Stomach (tissue), 4 donors: ENCODE results near the gene SP100.
A peak's percentile ranks its signal among the peaks of the same experiment; 100 is the strongest.

Experiments
- CTCF ChIP-seq, 7 experiments: fragments of 450-650 bp in 4 of 7; fragments of 200-600 bp in 3 of 7; sonication (generic) in 3 of 7; IDR thresholded peaks; one replicate each; pipeline ENCODE4 v1.5.1; 2016 to 2019; ENCODE audit warnings: antibody characterized with exemption in 7 of 7, control low read depth in 2 of 7, mild to moderate bottlenecking in 1 of 7
- EP300 ChIP-seq: sonication (generic); formaldehyde crosslinking; IDR thresholded peaks from one replicate; pipeline ENCODE4 v1.6.1; 2017; ENCODE audit warnings: antibody characterized with exemption
- POLR2A ChIP-seq, 4 donors: fragments of 450-650 bp; IDR thresholded peaks; one replicate each; pipeline ENCODE4 v1.6.1; 2016; ENCODE audit warnings: antibody characterized with exemption in 4 of 4, control low read depth in 2 of 4, mild to moderate bottlenecking in 1 of 4, moderate library complexity in 1 of 4
- POLR2AphosphoS5 ChIP-seq, 3 donors: sonication (generic); formaldehyde crosslinking; IDR thresholded peaks; one replicate each; pipeline ENCODE4 v1.6.1; 2016; ENCODE audit warnings: antibody characterized with exemption in 3 of 3

GRCh38 chr2:230411570-230412370, 4.2 kb upstream of the SP100 start:
- TF ChIP-seq EP300: no peak
- no peak for TF ChIP-seq CTCF (IDR thresholded peaks at IDR 0.05)
- no peak for TF ChIP-seq POLR2A (IDR thresholded peaks at IDR 0.05)
- peak in 2 of 3 donors; percentile 62 to 66 for TF ChIP-seq POLR2AphosphoS5 (IDR thresholded peaks at IDR 0.05)
